ENCODE results near the gene NTRK2.

Gene NTRK2

GRCh38 chr9:84742261-84742660 lies 72.7 kb downstream of the NTRK2 start (continued):
- TF ChIP-seq PBX3 (CRISPR knock-in tag; IDR thresholded peaks at IDR 0.05) (no peak), ZNF248 (tag by site-specific recombination; IDR thresholded peaks at IDR 0.05) (no peak), ZNF529 (tag by site-specific recombination; IDR thresholded peaks at IDR 0.05; ENCODE audit: insufficient replicate concordance) (no peak), ZNF48 (tag by site-specific recombination; IDR thresholded peaks at IDR 0.05) (no peak), ZNF433 (tag by site-specific recombination; IDR thresholded peaks at IDR 0.05; ENCODE audit: low read depth) (no peak)
- TF ChIP-seq, protein P1, sequence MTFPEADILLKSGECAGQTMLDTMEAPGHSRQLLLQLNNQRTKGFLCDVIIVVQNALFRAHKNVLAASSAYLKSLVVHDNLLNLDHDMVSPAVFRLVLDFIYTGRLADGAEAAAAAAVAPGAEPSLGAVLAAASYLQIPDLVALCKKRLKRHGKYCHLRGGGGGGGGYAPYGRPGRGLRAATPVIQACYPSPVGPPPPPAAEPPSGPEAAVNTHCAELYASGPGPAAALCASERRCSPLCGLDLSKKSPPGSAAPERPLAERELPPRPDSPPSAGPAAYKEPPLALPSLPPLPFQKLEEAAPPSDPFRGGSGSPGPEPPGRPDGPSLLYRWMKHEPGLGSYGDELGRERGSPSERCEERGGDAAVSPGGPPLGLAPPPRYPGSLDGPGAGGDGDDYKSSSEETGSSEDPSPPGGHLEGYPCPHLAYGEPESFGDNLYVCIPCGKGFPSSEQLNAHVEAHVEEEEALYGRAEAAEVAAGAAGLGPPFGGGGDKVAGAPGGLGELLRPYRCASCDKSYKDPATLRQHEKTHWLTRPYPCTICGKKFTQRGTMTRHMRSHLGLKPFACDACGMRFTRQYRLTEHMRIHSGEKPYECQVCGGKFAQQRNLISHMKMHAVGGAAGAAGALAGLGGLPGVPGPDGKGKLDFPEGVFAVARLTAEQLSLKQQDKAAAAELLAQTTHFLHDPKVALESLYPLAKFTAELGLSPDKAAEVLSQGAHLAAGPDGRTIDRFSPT (tag by site-specific recombination; IDR thresholded peaks at IDR 0.05) = no peak

DNA sequence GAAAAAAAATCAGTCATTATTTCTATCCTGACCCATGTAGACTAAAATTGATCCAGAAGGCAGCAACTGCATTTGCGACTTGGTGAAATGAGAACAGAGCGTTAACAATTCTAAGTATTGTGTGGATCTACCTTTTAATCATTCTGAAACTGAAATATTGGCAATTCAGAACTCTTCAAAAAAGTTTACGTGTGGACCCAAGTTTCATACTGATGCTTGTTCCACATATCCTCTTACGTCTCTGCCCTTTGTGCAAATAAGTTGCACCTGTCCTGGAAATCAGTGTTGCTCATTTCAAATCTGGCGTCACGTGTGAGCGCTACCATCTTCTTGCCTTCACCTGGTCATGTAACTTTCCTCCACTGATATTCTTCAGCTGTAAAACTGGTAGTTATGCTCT lies 74.7 kb downstream of the NTRK2 start:
- ChIA-PET CTCF (no interaction called here), POLR2A (no interaction called here)
- Histone ChIP-seq H3K4me1 (ENCODE audit: control insufficient read depth, insufficient read depth, low read length) (no peaks in the 10 kb centered on the region), H3K27ac (ENCODE audit: extremely low read depth, low read depth, low read length) (no peak overlapping the region), H3K9me3 (ENCODE audit: control insufficient read depth, insufficient read depth, low read depth, low read length) (no peaks in the 10 kb centered on the region), H3K4me3 (ENCODE audit: low read depth, low read length) (no peak overlapping the region), H3K36me3 (ENCODE audit: control insufficient read depth in 2 of 2, insufficient read depth in 1 of 2, low read length in 2 of 2) (no peaks in the 10 kb centered on the region)
- TF ChIP-seq SP7 (tag by site-specific recombination; IDR thresholded peaks at IDR 0.05) = no peak
- TF ChIP-seq ZNF280D (tag by site-specific recombination; IDR thresholded peaks at IDR 0.05) = no peak
- no peak for TF ChIP-seq ZNF366 (tag by site-specific recombination; conservative IDR thresholded peaks at IDR 0.05)
- TF ChIP-seq ZNF530 (tag by site-specific recombination; IDR thresholded peaks at IDR 0.05; ENCODE audit: low read depth) = no peak
- no peak for TF ChIP-seq ZNF747 (tag by site-specific recombination; IDR thresholded peaks at IDR 0.05)
- no peak for TF ChIP-seq ZNF266 (tag by site-specific recombination; IDR thresholded peaks at IDR 0.05; ENCODE audit: low read depth)
- TF ChIP-seq, protein P2, sequence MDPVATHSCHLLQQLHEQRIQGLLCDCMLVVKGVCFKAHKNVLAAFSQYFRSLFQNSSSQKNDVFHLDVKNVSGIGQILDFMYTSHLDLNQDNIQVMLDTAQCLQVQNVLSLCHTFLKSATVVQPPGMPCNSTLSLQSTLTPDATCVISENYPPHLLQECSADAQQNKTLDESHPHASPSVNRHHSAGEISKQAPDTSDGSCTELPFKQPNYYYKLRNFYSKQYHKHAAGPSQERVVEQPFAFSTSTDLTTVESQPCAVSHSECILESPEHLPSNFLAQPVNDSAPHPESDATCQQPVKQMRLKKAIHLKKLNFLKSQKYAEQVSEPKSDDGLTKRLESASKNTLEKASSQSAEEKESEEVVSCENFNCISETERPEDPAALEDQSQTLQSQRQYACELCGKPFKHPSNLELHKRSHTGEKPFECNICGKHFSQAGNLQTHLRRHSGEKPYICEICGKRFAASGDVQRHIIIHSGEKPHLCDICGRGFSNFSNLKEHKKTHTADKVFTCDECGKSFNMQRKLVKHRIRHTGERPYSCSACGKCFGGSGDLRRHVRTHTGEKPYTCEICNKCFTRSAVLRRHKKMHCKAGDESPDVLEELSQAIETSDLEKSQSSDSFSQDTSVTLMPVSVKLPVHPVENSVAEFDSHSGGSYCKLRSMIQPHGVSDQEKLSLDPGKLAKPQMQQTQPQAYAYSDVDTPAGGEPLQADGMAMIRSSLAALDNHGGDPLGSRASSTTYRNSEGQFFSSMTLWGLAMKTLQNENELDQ (tag by site-specific recombination; IDR thresholded peaks at IDR 0.05; ENCODE audit: low read depth) = no peak
- TF ChIP-seq, protein P3, sequence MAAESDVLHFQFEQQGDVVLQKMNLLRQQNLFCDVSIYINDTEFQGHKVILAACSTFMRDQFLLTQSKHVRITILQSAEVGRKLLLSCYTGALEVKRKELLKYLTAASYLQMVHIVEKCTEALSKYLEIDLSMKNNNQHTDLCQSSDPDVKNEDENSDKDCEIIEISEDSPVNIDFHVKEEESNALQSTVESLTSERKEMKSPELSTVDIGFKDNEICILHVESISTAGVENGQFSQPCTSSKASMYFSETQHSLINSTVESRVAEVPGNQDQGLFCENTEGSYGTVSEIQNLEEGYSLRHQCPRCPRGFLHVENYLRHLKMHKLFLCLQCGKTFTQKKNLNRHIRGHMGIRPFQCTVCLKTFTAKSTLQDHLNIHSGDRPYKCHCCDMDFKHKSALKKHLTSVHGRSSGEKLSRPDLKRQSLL (tag by site-specific recombination; IDR thresholded peaks at IDR 0.05) = no peak
- no peak for TF ChIP-seq MEIS1 (CRISPR knock-in tag; IDR thresholded peaks at IDR 0.05; ENCODE audit: borderline replicate concordance)

Measured in HEK293 (cell line).